Activated CD8-positive, alpha-beta memory T cell treated with anti-CD3 and anti-CD28 coated beads, Interleukin-2, amount 50 U/mL, for 1 hour (primary cell): ENCODE measurements around the gene SLC17A7.

Experiments used
- DNase-seq: peaks from one replicate; pipeline ENCODE4 v3.0.0-alpha.2; 2020; ENCODE audit errors: extremely low read depth

The SLC17A7 gene

DNA sequence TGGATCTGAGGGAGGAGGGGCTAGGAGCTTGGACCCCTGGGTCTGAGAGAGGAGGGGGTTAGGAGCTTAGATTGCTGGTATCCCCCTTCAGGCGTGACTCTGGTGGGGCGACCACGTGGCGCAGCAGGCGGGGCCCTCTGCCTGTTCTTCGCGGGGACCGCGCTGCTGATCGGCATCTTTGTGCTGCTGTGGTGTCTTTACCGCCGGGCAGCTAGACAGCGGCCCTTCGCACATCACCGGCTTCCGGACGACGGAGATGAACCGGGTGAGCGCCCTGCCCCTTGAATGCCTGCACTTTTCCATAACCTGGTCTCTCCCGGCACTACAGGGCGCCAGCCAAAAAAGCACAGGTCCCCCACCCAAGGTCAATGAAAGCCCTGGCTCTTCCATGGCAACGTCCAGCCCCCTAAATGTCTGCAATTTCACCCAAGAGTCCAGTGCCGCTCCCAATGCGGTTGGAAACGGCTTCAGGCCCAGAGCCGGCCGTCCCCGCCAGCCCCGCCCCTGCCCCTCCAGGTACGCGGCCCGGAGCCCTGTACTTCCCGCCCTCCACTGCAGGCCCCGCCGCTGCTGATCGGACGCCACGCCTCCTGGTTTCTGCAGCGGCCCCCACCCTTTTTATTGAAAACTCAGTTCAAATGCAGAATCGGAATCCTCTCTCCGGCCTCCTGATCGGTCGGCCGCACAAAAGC, 13.3 kb downstream of the SLC17A7 start:
- no peak for DNase-seq

GRCh38 chr19:49427339-49427738, 14.0 kb downstream of the SLC17A7 start:
- DNase-seq = no peak

- no peak for DNase-seq
Observed at GRCh38 chr19:49425922-49426592, 15.3 kb downstream of the SLC17A7 start.

- no peak for DNase-seq
Observed at GRCh38 chr19:49425178-49425577, 16.1 kb downstream of the SLC17A7 start, which contains the start of gene GFY. GFY (plus strand) TSS chr19:49425388; CDS start chr19:49426431, 1,043 bp downstream.

GRCh38 chr19:49423985-49424303, 17.4 kb downstream of the SLC17A7 start:
- no peak for DNase-seq

DNA sequence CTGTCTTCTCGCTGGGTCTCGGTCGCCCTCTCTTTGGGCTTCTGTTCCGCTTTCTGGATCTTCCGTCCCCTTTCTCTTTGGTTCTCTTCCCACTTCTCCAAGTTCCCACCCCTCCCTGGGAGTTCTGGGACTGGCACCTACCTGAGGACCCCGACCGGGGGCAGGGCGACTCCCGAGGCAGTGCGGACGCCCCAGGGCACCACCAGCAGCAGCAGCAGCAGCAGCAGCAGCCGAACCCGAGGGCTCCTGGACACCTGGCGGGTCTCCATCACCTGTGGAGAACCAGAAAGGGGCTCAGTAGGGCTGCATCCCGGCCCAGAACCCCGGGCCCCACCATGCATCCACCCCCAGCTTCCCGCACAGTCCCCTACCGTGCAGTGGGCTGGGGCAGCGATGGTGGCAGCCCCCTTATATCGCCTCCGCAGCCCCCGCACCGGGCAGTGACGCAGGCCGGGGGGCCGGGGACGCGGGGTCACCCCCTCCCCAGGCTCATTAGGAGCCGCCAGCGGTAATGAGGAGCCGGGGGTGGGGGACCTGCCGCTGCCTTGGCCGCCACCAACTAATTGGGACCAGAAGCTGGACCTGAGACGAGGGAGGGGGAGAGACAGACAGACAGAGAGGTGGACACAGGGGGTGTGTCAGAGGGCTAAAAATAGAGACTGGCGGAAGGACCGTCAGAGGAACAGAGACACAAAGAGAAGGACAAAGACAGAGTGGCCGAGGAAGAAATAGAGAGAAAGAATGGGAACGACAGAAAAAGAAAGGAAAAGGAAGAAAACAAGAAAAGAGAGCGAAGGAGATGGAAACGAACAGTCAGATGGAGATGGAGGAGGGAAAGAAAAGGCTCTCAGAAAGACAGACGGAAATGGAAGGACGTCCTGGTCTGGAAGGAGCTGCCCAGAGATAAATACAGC, 18.0 kb downstream of the SLC17A7 start, which contains the start of gene PTH2:
Gene PTH2, minus strand, starts transcription at position 371 of the 914 bp plus-strand sequence. Its CDS starts 102 bp downstream, at position 269.
- DNase-seq = no peak

GRCh38 chr19:49422407-49423070, 18.8 kb downstream of the SLC17A7 start:
- no peak for DNase-seq

- no peak for DNase-seq
Observed at GRCh38 chr19:49421878-49422202, 19.5 kb downstream of the SLC17A7 start.

GRCh38 chr19:49421039-49421877, 20.1 kb downstream of the SLC17A7 start:
- no peak for DNase-seq

DNA sequence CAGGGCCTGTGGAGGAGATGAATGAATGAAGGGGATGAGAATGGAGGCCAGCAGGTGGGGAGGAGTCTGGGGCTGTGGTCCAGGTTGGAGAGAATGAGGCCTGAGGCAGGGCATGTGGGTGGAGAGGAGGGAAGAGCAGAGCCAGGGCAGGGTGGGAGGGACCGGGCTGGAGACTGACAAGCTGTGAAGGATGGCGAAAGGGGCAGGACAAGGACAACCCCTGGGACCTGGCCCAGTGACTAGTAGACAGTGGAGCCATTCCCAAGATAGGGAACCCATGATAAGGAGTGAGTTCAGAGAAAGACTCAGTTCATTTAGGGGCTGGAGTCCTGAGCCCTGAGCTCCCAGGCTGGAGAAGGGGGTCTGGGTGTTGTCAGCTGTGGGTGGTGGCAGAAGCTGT, 21.1 kb downstream of the SLC17A7 start:
- DNase-seq = no peak

- no peak for DNase-seq
Observed at GRCh38 chr19:49419173-49419572, 22.2 kb downstream of the SLC17A7 start.

- no peak for DNase-seq
Observed at GRCh38 chr19:49418511-49418910, 22.8 kb downstream of the SLC17A7 start.

DNA sequence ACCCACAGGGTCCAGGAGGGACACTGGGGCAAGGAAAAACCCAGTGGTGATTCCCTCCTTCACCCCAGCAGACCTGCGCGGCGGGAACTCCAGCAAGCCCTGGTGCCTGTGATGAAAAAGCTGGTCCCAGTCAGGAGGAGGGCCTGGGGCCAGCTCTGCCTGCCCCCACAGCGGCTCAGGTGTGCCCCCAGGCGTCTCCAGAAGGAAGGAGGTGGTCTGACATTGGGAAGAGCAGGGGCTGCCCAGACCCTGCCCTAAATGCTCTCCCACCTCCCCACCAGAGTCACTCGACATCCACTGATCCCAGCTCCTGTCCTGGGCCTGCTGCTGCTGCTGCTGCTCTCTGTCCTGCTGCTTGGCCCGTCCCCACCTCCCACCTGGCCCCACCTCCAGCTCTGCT, 24.2 kb downstream of the SLC17A7 start:
- DNase-seq = no peak

DNA sequence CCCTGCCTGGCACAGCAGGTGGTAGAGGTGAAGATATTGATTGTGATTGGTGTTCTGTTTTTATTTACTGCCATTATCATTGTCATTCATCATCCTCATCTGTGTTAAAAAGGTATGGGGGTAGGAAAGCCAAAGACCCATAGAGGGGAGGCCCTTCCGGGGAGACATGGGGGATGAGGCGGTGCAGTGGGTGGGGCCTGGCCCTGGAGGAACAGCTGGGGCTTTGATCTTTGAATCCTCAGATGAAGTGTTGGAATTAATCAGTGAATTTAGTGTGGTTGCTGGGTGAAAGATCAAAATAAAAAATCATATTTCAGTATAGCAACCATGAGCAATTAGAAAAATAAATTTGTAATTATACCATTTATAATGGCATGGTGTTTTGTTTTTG, 25.5 kb downstream of the SLC17A7 start:
- DNase-seq = no peak

- DNase-seq = no peak
Observed at GRCh38 chr19:49415102-49415809, 26.1 kb downstream of the SLC17A7 start.

- DNase-seq = no peak
Observed at GRCh38 chr19:49414256-49414655, 27.1 kb downstream of the SLC17A7 start.

GRCh38 chr19:49413348-49413747, 28.0 kb downstream of the SLC17A7 start:
- DNase-seq = no peak

GRCh38 chr19:49411681-49412326, 29.5 kb downstream of the SLC17A7 start:
- DNase-seq = no peak

DNA sequence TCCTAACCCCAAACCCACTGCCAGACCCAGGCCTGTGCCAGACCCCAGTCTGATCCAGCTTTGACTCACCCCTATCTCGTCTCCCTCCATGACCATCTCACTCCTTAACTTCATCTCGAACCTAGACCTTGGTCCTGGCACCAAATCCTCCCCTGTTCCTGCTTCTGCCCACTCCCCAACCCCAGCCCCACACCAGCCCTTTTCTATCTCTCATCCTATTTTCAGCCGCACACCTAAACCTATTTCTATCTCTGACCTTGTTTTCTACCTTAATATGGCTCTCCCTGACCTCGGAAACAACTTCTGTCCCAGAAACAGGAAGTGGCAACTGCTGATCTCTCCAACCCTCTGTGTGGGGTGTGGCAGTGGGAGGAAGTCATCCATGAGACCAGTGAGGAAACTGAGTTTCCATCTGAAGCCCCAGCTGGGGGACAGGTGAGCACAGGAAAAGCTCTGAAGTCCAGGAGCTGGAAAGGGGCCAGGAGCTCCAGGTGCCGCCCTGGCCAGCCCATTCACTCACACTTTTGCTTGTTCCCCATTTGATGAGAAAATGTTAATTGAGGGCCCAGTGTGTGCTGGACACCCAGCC, 31.8 kb downstream of the SLC17A7 start:
- DNase-seq = no peak
